Heart left ventricle (tissue), 13 donors: Measurements from ENCODE around the gene GCM1.

Experiments used
- CTCF ChIP-seq, 12 donors: fragments of 200-600 bp; sonication (generic) in 4 of 12; IDR thresholded peaks; one replicate each; pipeline versions ENCODE4 v1.5.0 to v1.8.0; 2018 to 2022; ENCODE audit warnings: antibody characterized with exemption in 12 of 12, mild to moderate bottlenecking in 5 of 12
- POLR2A ChIP-seq, 2 donors: fragments of 450-650 bp; IDR thresholded peaks; one replicate each; pipeline ENCODE4 v1.6.1; 2017; ENCODE audit warnings: antibody characterized with exemption in 2 of 2, mild to moderate bottlenecking in 2 of 2, moderate library complexity in 2 of 2
- donor health status: ischemic (EF 13 %, LVEDD 7.1; RV severe dilation, severe dysfunction).
- donor health status: DM: no; HTN: yes; CAD: no.
- donor health status: DM: no; HTN: no; CAD: no.
- donor health status: ischemic (EF 25% LVEDD 6.9; RV normal size, moderate dysfunction).
- donor health status: ischemic (EF 25% LVEDD 5.7; RV mildly dilated, moderate dysfunction).
- donor health status: ischemic (EF 35%, LVEDD 5.7; RV mildly dilated, moderate dysfunction).
- donor health status: nonischemic (EF 11% LVEDD 7.7; RV severe dilation, severe dysfunction).
- donor health status: DM: yes; HTN: yes; CAD: no.
- donor health status: PGD.
- donor health status: ischemic (EF 29% LVEDD 5.4; RV normal size, mild dysfunction).
- donor health status: nonischemic (EF 23%, LVEDD 6.1; RV moderate dilation, normal function).

GRCh38 chr6:53154794-53155193 is 6.2 kb upstream of the GCM1 start:
- TF ChIP-seq CTCF (IDR thresholded peaks at IDR 0.05), result no peak
- TF ChIP-seq POLR2A (IDR thresholded peaks at IDR 0.05), result no peak
